HepG2 (cell line): Measurements from ENCODE around the gene RPL27A. TPM values are rescaled to one million over a fixed set of nuclear protein-coding genes. Genes with fewer than 3 reads are reported as not detected.

Experiments used
- DPF2 ChIP-seq: sonication (generic); formaldehyde crosslinking; IDR thresholded peaks from 2 replicates; pipeline ENCODE4 v1.4.0; 2020; ENCODE audit warnings: mild to moderate bottlenecking, low read depth, missing genetic modification reagents, borderline replicate concordance
- DR1 ChIP-seq: sonication (generic); formaldehyde crosslinking; IDR thresholded peaks from 2 replicates; pipeline ENCODE4 v1.8.0; 2021; ENCODE audit warnings: mild to moderate bottlenecking, missing genetic modification reagents, inconsistent platforms
- EEA1 ChIP-seq: sonication (generic); formaldehyde crosslinking; IDR thresholded peaks from 2 replicates; pipeline ENCODE4 v1.5.1; 2020; ENCODE audit warnings: mild to moderate bottlenecking, missing genetic modification reagents, borderline replicate concordance
- GATAD2A ChIP-seq: IDR thresholded peaks from 2 replicates; pipeline ENCODE4 v1.6.1; 2016
- HDAC6 ChIP-seq: fragments of 200-600 bp; sonication (generic); IDR thresholded peaks from 2 replicates; pipeline ENCODE4 v1.7.0; 2017; ENCODE audit warnings: mild to moderate bottlenecking, antibody characterized with exemption, low read length, low read depth
- POLR2G ChIP-seq: fragments of 200-400 bp; formaldehyde crosslinking; IDR thresholded peaks from 2 replicates; pipeline ENCODE4 v1.6.1; 2018; ENCODE audit warnings: mild to moderate bottlenecking, low read depth, low read length, moderate library complexity
- TRIM22 ChIP-seq: fragments of 450-650 bp; IDR thresholded peaks from 2 replicates; pipeline ENCODE4 v1.6.1; 2017
- ZKSCAN8 ChIP-seq: IDR thresholded peaks from 2 replicates; pipeline ENCODE4 v1.6.1; 2016; ENCODE audit warnings: borderline replicate concordance, missing genetic modification reagents, missing compliant biosample characterization
- ZNF280D ChIP-seq: sonication (generic); formaldehyde crosslinking; IDR thresholded peaks from 2 replicates; pipeline ENCODE4 v1.5.1; 2020; ENCODE audit warnings: mild to moderate bottlenecking, missing genetic modification reagents
- ZNF318 ChIP-seq: sonication (generic); formaldehyde crosslinking; IDR thresholded peaks from 2 replicates; pipeline ENCODE4 v1.4.0; 2020; ENCODE audit warnings: mild to moderate bottlenecking, missing genetic modification reagents
- ZNF337 ChIP-seq: sonication (generic); formaldehyde crosslinking; IDR thresholded peaks from 2 replicates; pipeline ENCODE4 v1.5.1; 2020; ENCODE audit warnings: missing genetic modification reagents, low read depth, mild to moderate bottlenecking, borderline replicate concordance
- ZNF414 ChIP-seq: sonication (generic); formaldehyde crosslinking; IDR thresholded peaks from 2 replicates; pipeline ENCODE4 v1.5.0; 2020; ENCODE audit warnings: missing genetic modification reagents
- ZNF44 ChIP-seq: sonication (generic); formaldehyde crosslinking; IDR thresholded peaks from 2 replicates; pipeline ENCODE4 v1.5.1; 2020; ENCODE audit warnings: mild to moderate bottlenecking, missing genetic modification reagents
- ZNF564 ChIP-seq: sonication (generic); formaldehyde crosslinking; IDR thresholded peaks from 2 replicates; pipeline ENCODE4 v1.8.1; 2023; ENCODE audit warnings: mild to moderate bottlenecking, missing genetic modification reagents
- polyA plus RNA-seq, 8 experiments: library from polyadenylated mRNA; depleted of rRNA in 3 of 8; stranded (reverse) in 7 of 8; unstranded in 1 of 8; fragments of >200 nt; fragmentation: Illumina TruSeq in 4 of 8; extraction: Trizol in 4 of 8; gene quantifications; 2 replicates each; pipeline versions ENCODE4 v1.2.1 to v1.2.3, GENCODE V29; 2011 to 2016; ENCODE audit warnings: low read depth in 4 of 8, missing spikeins in 1 of 8, mixed read lengths in 1 of 8; ENCODE audit not compliant: insufficient read depth in 1 of 8
- total RNA-seq, 5 experiments: library from RNA; depleted of rRNA; stranded (reverse); fragments of >200 nt; fragmentation: Illumina TruSeq; extraction: Trizol; gene quantifications; 2 replicates each; pipeline ENCODE4 v1.2.3, GENCODE V29; 2016; ENCODE audit warnings: low read depth in 1 of 5

The RPL27A gene
- total and polyA plus RNA-seq, 2 of the 13 experiments (the other 11 are each of a cell fraction or from before 2014, with no cell fraction given): 1,531 to 2,153 TPM

- peak; percentile 95 for TF ChIP-seq ZNF414 (CRISPR knock-in tag)
- peak; percentile 63; the same call in 1 of the 2 replicates for TF ChIP-seq ZNF318 (CRISPR knock-in tag)
- peak; percentile 63; the same call in 1 of the 2 replicates for TF ChIP-seq ZNF337 (CRISPR knock-in tag)
- peak; percentile 61; the same call in 1 of the 2 replicates for TF ChIP-seq ZNF564 (CRISPR knock-in tag)
- no peak for TF ChIP-seq DPF2
- peak; percentile 98 for TF ChIP-seq DR1 (CRISPR knock-in tag)
- TF ChIP-seq TRIM22: no peak
- TF ChIP-seq ZNF280D (CRISPR knock-in tag): no peak
- TF ChIP-seq HDAC6: no peak
- no peak for TF ChIP-seq ZKSCAN8 (CRISPR knock-in tag)
- peak; percentile 64 for TF ChIP-seq EEA1
- TF ChIP-seq GATAD2A: no peak; the same call in 1 of the 2 replicates
- TF ChIP-seq ZNF44 (CRISPR knock-in tag): peak; percentile 68; the same call in 1 of the 2 replicates
- peak; percentile 99 for TF ChIP-seq POLR2G
These were observed at the start of gene RPL27A, which contains the start of gene TRIM66 (continued) for GRCh38 chr11:8682303-8683114.
